NCI-H2227 (cell line): ENCODE measurements around the gene SFTPA2.
"Not testable (repeated sequence)": the region's sequence is repeated elsewhere in the genome, so short reads cannot be mapped to it uniquely, and the experiment has no call there.

Experiments used
- DNase-seq: peaks from one replicate; lab custom pipeline; 2025; ENCODE audit not compliant: unreplicated experiment; lab: John Stamatoyannopoulos, UW

Gene SFTPA2

DNA sequence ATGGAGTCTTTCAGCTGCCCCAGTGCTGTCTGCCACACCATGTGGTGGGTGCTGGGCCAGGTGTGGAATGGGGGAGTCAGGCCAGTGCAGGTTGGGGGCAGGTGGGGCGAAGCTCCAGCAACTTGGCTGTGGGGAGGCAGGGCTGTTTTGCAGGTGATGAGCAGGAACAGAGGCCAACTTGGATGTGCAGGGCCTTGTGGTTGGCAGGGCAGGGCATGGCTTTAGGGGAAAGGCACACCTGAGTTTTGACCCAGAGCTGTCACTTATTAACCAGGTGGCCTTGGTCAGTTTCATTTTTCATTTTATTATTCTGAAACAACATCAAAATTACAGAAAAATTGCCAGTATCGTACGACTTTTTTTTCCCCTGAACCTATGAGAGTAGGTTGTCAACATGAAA, 1.1 kb upstream of the SFTPA2 start:
- DNase-seq, result no peak

GRCh38 chr10:79559726-79560125, 481 bp downstream of the SFTPA2 start:
- DNase-seq, result no peak

GRCh38 chr10:79556961-79557360, 3.2 kb downstream of the SFTPA2 start:
- DNase-seq, result not testable (repeated sequence)

DNA sequence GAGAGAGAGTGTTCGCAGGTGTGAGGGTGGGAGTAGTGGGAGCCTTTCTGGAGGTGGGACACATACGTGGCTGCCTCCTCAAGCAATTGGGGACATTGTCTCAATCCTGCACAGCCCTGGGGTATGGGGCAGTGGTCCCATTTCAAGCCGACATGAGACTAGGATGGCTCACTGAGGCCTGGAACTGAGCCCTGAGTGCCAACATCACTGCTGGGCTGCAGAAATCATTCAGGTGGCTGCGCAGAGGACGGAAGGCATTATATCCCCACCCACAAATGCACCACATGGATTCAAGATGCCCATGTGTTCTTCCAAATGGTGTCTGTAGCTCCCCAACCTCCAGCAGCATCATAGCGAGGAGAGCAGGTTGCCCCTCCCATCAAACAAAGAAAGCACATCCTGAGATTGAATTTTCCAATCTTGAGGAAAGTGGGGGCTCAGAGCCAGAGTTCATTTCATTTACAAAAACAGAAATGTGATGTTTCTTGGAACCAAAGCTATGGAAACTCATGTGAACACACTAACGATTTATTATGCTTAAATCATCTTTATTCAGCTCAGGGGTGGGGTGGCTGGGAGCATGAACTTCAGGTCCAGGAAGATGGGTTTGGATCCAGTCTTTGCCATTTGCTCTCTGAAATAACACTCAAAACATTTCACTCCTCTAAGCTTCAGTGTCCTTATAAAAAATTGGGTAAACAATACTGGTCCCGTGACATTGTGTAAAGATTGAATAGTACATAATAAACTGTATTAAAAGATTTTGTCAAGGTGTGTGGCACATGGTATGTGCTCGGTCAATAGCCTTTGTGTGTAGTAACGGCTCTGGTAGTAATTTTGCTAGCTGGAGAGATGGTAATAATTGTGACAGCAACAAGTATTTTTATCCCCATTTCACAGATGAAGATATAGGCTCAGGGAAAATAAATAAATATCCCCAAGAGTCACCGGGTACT, 4.6 kb downstream of the SFTPA2 start:
- DNase-seq, result no peak

- DNase-seq, result no peak
Measured at GRCh38 chr10:79552143-79552542, 8.1 kb downstream of the SFTPA2 start.

DNA sequence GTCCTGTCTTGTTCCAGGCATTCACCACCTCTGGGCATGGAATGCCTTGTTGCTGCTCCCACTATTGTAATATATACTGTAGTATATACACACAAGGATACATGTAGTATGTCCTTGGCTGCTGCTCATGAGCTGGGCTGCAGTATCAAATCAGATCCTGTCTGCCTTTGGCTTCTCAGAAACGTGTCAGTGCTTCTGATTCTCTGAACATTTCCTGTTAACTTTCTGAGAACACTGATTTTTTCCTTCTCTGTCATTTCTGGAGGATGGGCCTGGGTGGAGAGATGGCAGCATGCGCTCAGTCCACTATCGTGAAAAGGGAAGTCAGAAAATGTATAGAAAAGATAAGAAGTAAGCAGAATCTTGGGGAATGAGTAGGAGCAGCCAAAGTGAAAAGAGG, 12.2 kb downstream of the SFTPA2 start:
- DNase-seq, result no peak

- not testable (repeated sequence) for DNase-seq
Measured at GRCh38 chr10:79547128-79547527, 13.1 kb downstream of the SFTPA2 start.

GRCh38 chr10:79544926-79545659, 15.1 kb downstream of the SFTPA2 start:
- not testable (repeated sequence) for DNase-seq

- DNase-seq, result not testable (repeated sequence)
Measured at GRCh38 chr10:79544408-79544807, 15.8 kb downstream of the SFTPA2 start.

DNA sequence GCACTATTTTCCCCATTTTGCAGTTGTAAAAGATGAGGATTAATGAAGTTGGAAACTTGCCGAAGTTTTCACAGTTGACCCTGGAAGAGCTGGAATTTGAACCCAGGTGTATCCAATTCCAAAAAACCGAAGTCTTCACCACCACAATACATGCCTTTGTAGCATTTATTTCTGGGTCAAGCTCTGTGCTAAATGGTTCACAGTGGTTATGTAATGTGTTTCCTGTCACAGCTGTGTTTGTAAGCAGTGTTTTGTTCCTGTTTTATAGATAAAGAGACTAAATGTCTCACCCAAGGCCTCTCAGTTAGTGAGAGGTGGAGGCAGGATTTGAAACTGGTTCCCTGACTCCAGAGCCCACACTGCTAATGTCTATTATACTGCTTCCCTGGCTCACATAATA, 17.6 kb downstream of the SFTPA2 start:
- no peak for DNase-seq

DNA sequence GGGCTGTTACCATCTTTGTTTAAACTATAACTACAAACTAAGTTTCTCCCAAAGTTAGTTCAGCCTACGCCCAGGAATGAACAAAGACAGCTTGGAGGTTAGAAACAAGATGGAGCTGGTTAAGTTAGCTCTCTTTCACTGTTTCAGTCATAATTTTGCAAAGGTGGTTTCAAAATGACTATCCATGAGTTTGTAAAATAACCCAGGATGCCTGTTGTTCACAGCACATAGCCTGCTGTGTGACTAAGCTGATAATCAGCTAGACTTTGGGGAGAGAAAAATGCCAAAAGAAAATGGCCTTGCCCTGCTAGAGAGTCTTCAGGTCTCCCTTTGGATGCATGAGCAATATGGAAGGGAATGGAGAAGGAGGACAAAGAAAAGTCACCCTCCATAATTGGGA, 19.3 kb downstream of the SFTPA2 start:
- DNase-seq, result not testable (repeated sequence)

DNA sequence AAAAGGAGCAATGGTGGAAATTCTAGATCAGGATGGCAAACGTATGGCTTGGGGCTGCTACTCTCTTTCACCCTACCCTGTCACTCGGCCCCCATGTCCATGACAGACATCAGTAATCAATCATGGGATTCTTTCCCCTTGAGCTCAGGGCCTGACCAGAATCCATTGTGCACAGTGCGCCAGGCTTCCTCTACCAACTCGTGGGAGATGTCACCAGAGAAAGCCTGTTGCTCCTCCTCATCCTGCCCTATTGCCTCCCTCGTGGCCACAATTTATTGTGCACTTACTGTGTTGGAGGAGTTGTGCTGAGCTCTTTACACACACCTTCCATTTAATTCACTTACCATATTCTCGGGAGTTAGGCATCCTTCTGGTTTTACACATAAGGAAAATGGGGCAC, 21.9 kb downstream of the SFTPA2 start:
- not testable (repeated sequence) for DNase-seq

DNA sequence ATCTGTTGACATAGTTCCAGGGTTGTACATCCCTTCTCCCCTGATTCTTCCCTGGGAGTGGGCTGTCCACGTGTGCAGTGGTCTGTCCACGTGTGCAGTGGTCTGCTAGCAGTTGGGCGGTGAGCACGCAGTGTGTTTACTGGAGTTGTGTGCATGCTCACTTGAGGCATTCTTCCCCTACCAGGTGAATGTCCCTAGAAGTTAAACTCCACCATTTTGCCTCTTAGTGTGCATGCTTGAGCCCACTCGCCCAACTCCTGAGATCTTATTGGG, 26.4 kb downstream of the SFTPA2 start:
- DNase-seq, result not testable (repeated sequence)

DNA sequence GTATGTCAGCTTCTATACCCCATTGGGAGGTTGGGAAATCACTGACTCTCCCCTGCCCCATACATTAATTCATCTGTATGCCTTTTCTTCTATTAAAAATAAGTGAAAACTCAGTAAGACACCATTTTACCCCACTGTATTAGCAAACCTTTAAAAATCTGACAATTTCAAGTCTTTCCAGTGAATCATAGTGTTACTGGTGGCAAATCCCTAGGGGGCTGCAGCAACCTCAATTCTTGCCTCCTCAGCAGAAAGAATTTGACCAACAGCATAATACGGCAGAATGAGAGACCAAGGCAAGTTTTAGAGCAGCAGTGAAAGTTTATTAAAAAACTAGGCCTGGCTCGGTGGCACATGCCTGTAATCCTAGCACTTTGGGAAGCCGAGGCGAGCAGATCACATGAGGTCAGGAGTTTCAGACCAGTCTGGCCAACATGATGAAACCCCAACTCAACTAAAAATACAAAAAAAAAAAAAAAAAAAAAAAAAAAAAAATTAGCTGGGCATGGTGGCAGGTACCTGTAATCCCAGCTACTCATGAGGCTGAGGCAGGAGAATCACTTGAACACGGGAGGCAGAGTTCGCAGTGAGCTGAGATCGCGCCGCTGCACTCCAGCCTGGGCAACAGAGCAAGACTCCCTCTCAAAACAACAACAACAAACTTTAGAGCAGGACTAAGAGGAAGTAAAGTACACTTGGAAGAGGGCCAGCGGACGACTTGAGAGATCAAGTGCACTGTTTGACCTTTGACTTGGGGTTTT, 26.9 kb downstream of the SFTPA2 start:
- not testable (repeated sequence) for DNase-seq

DNA sequence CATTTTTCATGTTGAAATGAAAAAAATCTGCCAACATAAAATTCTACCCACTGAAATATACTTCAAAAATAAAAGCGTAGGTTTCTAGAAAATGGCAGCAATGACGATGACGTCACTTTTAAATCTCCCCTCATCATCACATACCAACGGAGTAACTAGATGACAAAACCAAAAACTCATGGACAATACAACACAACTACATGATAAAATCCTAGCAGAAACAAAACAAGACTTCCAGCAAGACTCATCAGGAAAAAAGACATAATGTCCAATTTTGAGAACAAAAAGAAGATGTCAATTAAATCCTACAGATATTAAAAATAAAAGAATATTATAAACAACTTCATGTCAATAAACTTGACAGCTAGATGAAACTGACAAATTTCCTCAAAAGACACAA, 31.9 kb downstream of the SFTPA2 start:
- DNase-seq, result not testable (repeated sequence)

DNA sequence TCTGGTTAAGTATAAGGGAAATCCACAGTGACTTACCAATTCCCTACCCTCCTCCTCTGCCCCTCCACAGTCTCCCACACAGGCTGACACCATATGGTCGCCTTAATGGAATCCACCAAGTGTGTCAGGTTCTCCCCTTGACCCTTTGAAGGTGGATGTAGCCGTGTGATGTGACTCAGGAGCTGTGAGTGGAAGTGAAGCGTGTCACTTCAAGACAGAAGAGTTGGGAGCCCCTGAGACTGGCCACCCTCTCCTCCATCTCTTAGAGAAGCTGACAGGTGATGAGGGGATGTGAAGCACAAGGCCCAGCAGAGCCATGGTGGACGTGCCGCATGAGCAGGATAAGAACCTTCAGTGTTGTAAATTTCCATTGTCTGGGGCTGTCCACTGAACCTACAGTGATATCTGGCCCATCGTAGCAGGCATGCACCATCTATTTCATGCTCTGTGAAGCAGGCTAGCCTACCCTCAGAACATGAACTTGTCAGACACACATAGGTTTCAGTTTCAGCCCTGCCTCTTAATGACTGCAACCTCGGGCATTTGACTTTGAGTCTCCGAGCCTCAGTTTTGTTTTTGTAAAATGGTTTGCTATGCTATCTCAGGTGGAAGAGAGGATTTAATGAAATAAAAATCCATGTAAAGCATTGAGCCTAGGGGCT, 35.0 kb downstream of the SFTPA2 start:
- not testable (repeated sequence) for DNase-seq

DNA sequence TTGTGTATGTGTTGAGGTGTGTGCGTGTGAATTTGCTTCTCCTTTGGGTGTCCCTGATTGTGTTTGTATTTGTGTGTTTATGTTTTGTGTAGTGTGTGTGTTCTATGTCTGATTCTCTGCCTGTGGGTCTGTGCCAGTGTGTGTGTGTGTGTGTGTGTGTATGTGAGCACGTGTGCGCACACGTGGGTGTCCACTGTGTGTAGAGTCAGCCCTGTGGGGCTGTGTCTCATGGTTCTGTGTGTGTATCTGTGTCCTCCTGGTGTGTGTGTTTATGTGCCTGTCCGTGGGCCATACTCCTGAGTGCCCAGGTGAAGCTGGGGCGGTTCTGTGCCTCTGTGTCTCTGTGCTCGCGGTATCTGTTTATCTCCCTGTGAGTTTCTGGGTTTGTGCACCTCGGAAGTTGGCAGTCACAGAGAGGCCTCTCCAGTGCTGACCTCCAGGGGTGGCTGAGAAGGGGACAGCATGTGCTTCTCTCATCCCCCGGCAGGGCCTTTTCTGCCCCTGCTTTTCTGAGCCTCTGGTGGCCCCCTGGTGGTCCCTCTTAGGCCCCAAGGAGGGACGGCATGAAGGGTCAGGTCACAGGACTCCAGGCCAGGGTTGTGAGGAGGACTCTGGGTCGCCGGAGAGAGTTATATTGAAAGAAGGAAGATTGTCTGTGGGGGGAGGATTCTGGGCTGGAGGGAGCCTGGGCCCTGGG, 36.9 kb downstream of the SFTPA2 start:
- not testable (repeated sequence) for DNase-seq

DNA sequence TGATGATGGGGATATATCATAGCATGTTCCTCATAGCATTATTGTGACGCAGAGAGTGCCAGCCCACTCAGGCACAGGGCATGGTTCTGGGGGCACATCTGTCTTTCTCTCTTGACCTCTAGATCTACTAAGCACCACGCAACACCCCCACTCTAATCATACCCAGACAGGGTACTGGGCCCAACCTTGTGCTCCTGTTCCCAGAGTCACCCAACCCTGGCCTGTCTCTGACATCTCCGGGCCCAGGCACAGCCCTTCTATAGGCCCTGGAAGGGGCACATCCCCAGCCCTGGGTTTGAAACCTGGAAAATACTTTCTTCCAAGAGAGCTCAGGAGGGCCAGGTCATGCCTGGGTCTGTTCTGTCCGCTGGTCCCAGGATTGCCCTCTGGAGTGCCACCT, 37.7 kb downstream of the SFTPA2 start:
- not testable (repeated sequence) for DNase-seq

DNA sequence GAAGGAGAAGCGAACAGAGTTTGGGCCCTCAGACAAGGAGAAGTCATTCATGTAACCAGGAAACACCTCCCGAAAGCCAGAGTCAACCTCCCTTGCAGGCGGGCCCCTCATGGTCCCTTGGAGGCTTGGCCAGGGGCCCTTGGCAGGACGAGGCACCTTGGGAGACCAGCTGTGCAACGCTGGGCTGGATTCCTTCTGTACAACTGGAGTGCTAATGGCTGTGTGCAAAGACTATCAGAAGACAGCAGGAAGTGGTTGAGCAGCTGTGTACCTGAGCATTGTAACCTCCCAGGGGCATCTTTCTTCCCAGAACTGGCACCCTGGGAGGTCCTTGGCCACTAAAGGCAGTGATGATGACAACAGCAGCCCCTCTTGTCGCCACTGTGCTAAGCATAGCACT, 38.5 kb downstream of the SFTPA2 start:
- not testable (repeated sequence) for DNase-seq

- not testable (repeated sequence) for DNase-seq
Measured at GRCh38 chr10:79517567-79517966, 42.6 kb downstream of the SFTPA2 start.
